LoVo (cell line): Measurements from ENCODE around the gene PTCH1.
A peak's percentile ranks its signal among the peaks of the same experiment; 100 is the strongest.

Experiments
- DNase-seq: peaks from one replicate; pipeline ENCODE4 v3.0.0-alpha.2; 2016; ENCODE audit warnings: low spot score

Gene PTCH1

GRCh38 chr9:95512709-95513095 is 4.1 kb downstream of the PTCH1 start:
- DNase-seq, result no peak

DNA sequence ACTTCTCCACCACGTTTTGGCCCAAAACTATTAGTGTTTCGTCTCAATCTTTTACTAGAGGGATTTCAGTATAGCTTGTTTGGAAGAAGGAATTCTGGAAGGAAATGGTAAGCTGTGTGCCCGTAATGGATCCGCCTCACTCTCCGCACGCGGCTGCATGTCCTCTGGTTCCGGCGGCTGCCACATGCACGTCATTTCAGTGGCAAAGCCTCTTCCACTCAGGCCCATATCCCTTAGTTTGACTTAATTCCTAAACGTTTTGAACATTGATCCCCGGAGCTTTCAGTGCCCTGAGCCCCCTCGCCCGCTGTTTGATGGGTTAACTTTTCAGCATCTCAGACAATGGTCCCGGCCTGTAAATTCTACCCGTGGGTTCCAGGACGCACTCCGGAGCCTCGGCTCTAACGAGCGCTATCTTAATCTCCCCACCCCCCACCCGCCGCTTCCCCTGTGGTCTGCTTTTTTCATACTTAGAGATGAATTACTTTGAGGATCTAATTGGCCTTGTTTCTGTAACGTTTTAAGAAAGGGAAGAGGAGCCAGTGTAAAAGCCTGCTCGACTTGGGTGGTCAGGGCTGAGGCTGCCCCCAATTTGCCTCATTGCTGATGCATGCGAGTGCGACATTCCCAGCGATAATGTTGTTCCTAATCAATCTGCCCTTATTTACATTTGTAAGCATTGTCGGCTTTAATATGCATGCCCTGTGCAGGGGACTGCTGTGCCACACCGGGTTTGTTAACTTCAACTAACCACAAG is 4.6 kb downstream of the PTCH1 start:
- no peak for DNase-seq

DNA sequence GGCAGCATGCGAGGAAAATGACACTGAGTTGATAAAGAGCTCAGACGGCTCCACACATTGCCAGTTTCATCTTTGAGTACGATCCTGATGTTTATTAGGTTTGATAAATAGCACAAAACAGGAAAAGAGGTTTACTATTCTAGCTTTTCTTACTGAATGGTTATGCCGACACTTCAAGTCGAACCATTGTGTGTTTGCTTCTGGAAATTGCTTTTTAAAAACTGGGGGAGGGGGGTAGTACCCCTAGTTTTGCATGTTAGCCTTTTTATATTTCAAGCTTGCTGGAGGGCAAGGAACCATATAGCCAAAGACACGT is 5.2 kb downstream of the PTCH1 start:
- DNase-seq, result no peak

DNA sequence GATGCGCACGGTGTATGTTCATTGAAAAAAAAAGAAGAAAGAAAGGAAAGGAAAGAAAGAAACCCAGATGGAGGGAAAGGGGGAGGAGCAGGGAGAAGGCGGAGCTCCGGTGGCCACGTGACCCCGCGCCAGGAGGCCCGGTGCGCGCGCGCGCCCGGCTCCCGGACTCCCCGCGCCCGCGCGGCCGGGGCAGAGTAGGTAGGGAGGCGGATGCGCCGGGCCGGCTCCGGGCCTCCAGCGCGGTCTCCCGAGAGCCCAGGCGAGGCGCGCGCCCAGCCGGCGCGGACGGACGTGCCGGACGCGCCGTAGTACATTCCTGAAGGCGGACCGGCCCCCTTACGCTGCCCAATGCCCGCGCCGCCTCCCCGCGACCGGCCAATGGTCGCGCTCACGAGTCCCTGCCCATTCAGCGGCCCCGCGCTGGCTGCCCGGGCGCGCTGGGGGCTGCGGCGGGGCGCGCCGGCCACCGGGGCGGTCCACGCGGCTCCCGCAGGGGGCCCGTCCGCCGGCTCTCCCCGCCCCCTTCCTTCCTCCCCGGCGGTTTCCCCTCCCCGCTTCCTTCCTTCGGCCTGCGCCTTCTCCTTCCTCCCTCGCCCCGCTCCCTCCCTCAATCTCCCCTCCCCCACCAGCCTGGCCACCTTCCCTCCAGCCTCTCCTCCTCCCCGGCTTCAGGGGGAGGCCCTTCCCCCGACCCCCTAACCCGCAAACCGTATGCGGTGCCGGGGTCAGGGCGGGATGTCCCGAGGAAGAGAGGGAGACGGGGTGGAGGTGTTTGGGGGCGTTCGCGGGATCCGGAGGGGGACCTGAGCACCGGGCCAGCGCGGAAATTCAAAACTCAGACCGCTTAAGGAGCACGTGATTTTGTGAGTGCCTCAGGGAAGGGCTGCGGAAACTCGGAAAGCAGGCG is 5.8 kb downstream of the PTCH1 start:
- DNase-seq, result peak; percentile 93

DNA sequence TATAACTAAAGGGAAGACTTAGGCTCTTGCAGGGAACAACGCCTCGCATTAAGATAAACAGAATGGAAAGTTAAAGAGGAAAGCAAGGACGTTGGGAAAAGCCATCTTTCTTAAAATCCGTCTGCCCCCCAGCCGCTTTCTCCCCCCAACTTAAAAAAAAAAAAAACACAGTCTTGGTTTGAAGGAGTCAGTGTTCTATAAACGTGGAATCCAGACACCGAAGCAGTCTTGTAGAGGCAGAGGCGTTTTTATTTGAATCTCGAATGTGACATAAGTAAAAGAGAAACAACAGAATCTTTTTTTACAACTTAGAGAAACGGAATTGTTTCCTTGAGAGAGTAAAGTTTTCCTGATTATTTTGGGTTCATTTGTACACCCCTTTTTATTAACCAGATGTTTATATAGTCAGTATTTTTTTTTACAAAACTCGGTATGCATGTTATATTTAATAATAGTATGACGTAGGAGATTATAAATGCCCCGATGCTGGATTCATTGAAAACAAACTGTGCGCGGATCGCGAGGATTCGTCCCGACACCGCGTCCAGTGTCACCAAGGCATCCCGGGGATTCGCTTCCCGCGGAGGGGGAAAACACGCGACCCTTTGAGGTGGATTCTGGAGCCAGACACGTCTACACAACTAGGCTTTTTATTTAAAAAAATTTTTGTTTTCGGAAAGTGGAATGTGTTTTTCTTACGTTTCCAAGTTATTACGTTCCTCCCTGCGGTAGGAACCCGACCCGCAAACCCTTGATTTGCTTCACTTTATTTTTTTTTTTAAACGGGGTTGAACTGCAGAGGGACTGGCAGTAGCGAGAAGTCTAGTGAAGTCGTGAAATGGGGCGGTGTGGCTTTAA is 6.7 kb downstream of the PTCH1 start:
- peak; percentile 24 for DNase-seq

- peak; percentile 81 for DNase-seq
Observed at GRCh38 chr9:95508968-95509850, 7.6 kb downstream of the PTCH1 start.

GRCh38 chr9:95508242-95508967 is 8.4 kb downstream of the PTCH1 start:
- no peak for DNase-seq

DNA sequence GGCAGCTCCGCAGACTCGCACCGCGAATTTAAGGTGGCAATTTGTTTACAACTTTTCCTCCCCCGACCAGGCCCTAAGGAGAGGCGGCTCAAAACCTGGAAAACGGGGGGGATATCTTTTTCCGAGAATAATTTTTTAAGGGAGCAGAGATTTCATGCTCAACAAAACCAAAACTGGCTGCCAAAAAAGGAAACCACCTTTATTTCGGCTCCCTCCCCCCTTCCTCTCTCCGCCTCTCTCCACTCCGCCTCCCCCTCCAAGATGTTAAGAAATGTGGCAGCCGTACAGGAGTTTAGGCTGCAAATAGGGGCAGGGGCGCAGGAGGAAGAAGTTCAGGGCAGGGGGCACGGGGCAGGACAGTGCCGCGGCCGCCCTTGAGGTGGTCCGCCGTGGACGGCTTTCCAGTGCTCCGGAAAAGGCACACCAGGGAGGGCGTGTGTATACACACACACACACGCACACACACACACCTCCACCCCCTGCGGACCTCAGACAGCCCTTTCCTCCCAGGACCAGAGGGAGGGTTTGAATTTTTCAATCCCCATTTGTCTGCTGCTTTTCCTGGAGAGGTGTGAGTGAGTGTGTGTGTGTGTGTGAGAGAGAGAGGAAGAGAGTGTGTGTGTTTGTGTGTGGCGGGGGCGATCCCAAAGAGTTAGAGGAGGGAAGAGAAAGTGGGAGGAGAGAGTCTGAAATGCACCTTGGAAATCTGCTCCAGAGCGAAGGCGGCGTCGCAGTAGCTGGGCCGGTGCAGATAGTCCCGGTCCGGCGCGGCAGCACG is 9.1 kb downstream of the PTCH1 start:
- peak; percentile 39 for DNase-seq

DNA sequence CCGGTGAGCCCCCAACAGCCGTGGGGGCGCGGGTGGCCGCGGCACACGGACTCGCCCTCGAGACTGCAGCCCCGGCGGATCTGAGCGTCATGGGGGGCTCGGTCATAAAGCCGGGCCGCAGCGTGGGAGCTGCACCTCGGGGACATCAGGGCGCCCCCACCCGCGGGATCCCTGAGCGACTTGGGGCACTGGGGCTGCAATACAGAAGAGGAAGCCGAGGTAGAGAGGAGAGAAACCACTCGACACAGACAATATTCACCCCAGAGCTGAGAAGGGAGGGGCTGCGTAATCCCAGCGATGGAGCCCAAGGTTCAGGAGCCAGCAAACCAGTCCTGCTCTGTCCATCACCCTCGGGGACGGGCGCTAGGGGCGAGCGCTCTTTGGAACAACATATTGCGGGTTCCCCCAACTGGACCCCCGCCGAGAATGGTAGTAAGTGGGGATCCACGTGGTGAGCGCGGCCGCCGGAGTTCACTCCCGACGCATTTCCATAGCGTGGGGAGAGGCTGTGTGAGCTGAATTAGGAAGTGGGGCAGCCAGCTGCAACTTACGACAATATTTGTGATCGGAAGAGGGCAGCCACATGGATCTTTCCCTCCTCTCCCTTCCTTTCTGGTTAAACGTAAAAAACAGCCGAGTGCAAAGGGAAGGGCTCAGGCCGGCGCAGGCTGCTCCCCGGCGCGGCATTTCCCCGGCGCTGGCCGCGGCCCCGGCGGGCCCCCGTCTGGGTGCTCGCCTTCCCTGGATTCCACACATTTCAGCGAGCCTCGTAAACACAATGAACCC is 9.9 kb downstream of the PTCH1 start:
- DNase-seq, result peak; percentile 62

GRCh38 chr9:95506428-95506677 is 10.4 kb downstream of the PTCH1 start:
- DNase-seq, result peak; percentile 16

- peak; percentile 46 for DNase-seq
Observed at GRCh38 chr9:95505717-95506427, 10.9 kb downstream of the PTCH1 start.

DNA sequence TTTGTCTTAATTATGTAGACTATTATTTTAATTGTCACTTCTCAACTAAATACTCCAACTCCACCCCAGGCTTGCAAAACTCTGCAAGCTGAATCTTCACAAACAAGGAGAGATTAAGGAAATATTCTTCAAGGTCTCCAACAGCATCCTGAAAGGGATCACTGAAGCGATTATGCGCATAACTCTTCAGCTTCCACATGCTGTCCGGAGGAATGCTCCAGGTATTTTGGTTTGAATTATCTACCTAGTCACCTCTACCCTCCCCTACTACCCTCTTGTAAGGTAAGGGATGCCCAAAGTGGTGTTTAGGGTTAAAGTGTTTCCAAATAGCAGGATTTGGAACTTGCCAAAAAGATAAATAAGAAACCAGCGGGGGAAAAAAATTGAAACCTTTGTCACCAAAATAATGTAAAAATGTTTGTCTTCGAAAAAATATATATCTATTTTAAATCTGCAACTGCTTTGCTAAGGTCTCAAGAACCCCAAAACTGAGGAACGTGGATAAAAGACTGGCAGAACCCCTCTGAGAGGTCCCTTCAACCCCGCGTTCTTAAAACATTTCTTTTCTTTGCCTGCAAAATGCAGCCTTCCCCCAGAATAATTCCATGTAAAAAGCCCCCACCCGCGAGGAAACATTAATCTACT is 11.6 kb downstream of the PTCH1 start:
- DNase-seq, result no peak

DNA sequence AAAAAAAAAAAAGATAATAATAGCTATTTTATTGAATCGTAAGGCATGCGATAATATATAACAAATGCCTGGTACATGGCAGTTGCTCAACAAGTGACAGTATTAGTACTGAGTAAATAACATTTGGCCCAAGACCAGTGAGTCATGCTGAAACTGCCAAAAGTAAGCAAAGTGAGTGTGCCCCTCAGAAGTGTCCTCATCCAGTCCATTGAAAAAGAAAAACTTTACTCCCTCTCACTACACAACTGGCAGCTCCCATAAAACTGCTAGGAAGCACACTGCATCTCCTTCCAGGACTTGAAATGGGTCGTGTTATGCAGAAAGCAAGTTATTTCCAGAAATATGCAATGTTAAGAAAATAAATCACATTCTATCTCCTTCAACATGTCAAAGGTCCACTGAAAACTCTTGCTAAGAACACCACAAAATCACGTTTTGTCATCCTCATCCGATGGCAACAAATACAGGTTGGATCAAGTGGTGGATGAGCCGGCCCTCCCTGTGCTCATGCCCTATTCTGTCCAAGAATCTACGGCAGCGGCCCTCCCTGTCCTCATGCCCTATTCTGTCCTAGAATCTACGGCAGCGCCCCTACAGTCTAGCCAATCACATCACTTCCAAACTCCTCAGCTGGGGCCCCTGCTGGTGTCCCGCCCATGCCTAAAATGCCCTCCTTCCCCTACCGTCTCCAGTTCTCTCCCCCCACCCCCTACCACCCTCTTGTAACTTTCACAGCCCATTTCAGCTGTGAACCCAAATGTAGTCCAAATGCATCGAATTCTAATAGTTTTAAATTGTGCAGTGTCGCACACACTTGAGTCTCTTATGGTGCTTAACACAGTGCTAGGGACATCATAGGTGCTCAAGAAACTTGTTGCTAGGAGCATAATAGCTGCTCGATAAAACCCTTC is 12.5 kb downstream of the PTCH1 start:
- DNase-seq, result no peak

DNA sequence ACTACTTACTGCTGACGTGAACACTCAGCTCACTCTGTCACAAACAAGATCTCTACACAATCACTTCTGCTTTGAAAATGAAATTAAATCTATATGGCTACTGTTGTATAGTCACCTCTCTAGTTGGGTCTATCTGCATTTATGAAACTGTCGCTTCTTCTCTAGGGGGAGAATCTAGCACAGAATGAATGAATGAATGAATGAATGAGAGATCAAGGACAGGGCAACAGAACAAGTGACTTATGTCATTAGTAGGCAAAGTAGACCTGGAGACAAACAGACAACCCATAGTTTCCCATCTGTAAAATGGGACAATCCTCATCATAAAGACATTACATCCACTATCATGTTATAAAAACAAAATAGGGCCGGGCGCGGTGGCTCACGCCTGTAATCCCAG is 13.4 kb downstream of the PTCH1 start:
- DNase-seq, result no peak

GRCh38 chr9:95502248-95502647 is 14.5 kb downstream of the PTCH1 start:
- DNase-seq, result no peak

DNA sequence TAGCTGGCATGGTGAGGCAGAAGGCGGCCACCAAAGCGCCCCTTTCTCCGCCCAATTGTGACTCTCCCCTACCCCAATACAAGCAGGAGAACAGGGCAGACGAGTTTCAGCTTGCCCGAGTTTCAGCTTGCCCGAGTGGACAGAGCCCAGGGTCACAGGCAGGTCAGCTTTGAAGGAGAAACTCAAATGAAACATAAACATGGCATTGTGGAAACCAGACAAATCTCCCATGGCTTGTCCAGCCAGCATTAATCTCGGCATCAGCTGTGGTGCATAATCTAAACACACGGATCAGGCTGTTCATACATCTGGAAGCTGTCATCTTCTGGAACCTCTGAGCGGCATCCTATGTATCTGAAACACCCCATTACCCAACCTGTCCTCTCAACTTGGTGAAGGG is 16.9 kb downstream of the PTCH1 start:
- DNase-seq, result no peak

GRCh38 chr9:95499046-95499676 is 17.6 kb downstream of the PTCH1 start:
- DNase-seq, result no peak
